ENCODE measurements around the gene EEIG2.
"Not testable (repeated sequence)": the region's sequence is repeated elsewhere in the genome, so short reads cannot be mapped to it uniquely, and the experiment has no call there.

EEIG2 gene

GRCh38 chr1:108547493-108547892 lies 12.4 kb upstream of the EEIG2 start:
- DNase-seq (ENCODE audit: low read depth, low spot score): not testable (repeated sequence)

GRCh38 chr1:108551137-108551862 lies 8.6 kb upstream of the EEIG2 start:
- no peak for DNase-seq (ENCODE audit: low read depth, low spot score)

GRCh38 chr1:108553905-108554304 lies 6.0 kb upstream of the EEIG2 start:
- DNase-seq (ENCODE audit: low read depth, low spot score): no peak

- DNase-seq (ENCODE audit: low read depth, low spot score): no peak
Measured at GRCh38 chr1:108554682-108555427, 5.0 kb upstream of the EEIG2 start.

GRCh38 chr1:108556066-108556465 lies 3.8 kb upstream of the EEIG2 start:
- DNase-seq (ENCODE audit: low read depth, low spot score): no peak

GRCh38 chr1:108556499-108556898 lies 3.4 kb upstream of the EEIG2 start:
- DNase-seq (ENCODE audit: low read depth, low spot score): no peak

- no peak for DNase-seq (ENCODE audit: low read depth, low spot score)
Measured at GRCh38 chr1:108557296-108557695, 2.6 kb upstream of the EEIG2 start.

GRCh38 chr1:108560189-108560873 lies 431 bp downstream of the EEIG2 start:
- DNase-seq (ENCODE audit: low read depth, low spot score): no peak

- no peak for DNase-seq (ENCODE audit: low read depth, low spot score)
Measured at GRCh38 chr1:108560874-108561459, 1.1 kb downstream of the EEIG2 start.

- peak; percentile 60 for DNase-seq (ENCODE audit: low read depth, low spot score)
Measured at GRCh38 chr1:108561689-108562326, 1.9 kb downstream of the EEIG2 start.

GRCh38 chr1:108563808-108564207 lies 3.9 kb downstream of the EEIG2 start:
- DNase-seq (ENCODE audit: low read depth, low spot score): no peak

- DNase-seq (ENCODE audit: low read depth, low spot score): no peak
Measured at GRCh38 chr1:108565081-108565480, 5.2 kb downstream of the EEIG2 start.

- no peak for DNase-seq (ENCODE audit: low read depth, low spot score)
Measured at GRCh38 chr1:108565512-108565911, 5.6 kb downstream of the EEIG2 start.

- DNase-seq (ENCODE audit: low read depth, low spot score): no peak
Measured at GRCh38 chr1:108568589-108568988, 8.7 kb downstream of the EEIG2 start.

GRCh38 chr1:108569097-108569728 lies 9.3 kb downstream of the EEIG2 start:
- DNase-seq (ENCODE audit: low read depth, low spot score): no peak

GRCh38 chr1:108570128-108570527 lies 10.2 kb downstream of the EEIG2 start:
- DNase-seq (ENCODE audit: low read depth, low spot score): no peak

GRCh38 chr1:108570998-108571401 lies 11.1 kb downstream of the EEIG2 start:
- no peak for DNase-seq (ENCODE audit: low read depth, low spot score)

GRCh38 chr1:108572182-108572581 lies 12.3 kb downstream of the EEIG2 start:
- DNase-seq (ENCODE audit: low read depth, low spot score): no peak

- DNase-seq (ENCODE audit: low read depth, low spot score): no peak
Measured at GRCh38 chr1:108573183-108573582, 13.3 kb downstream of the EEIG2 start.

- no peak for DNase-seq (ENCODE audit: low read depth, low spot score)
Measured at GRCh38 chr1:108574008-108574407, 14.1 kb downstream of the EEIG2 start.

GRCh38 chr1:108575375-108575774 lies 15.5 kb downstream of the EEIG2 start:
- no peak for DNase-seq (ENCODE audit: low read depth, low spot score)

Measured in activated naive CD8-positive, alpha-beta T cell treated with anti-CD3 and anti-CD28 coated beads, Interleukin-2, amount 50 U/mL, for 16 hours (primary cell).